H1 (cell line): ENCODE results near the gene LTBR. TPM values are rescaled to one million over a fixed set of nuclear protein-coding genes. Genes with fewer than 3 reads are reported as not detected.

Experiments
- polyA plus RNA-seq, 7 experiments: library from polyadenylated mRNA; depleted of rRNA in 3 of 7; stranded (reverse) in 5 of 7; unstranded in 2 of 7; fragments of >200 nt in 5 of 7; fragments of 200-250 nt in 2 of 7; gene quantifications; 1 replicate in 5 of 7; 2 replicates in 1 of 7; 4 replicates in 1 of 7; pipeline versions ENCODE4 v1.2.1 to v1.2.3, GENCODE V29; 2011 to 2013; ENCODE audit warnings: missing spikeins in 2 of 7, mixed read lengths in 2 of 7
- small RNA-seq: library from polyadenylated mRNA; stranded (forward); fragments of <200 nt; extraction: miRNeasy Mini kit (QIAGEN cat#:217004); gene quantifications from one replicate; pipeline ENCODE3, GENCODE V24; 2013; ENCODE audit not compliant: insufficient read depth
- total RNA-seq: library from RNA; stranded (reverse); fragmentation: NEBNext Ultra II Directional; extraction: Animal tissue kit (Norgen Biotek cat#: 25700); gene quantifications from 2 replicates; pipeline ENCODE4 v1.2.1, GENCODE V29; 2021

LTBR gene
- total and polyA plus RNA-seq, 2 of the 8 experiments (the other 6 are each of a cell fraction or from before 2014, with no cell fraction given), result 5.1 to 6.3 TPM

Small RNA genes lying within 50 kb of the gene (small RNA-seq; reads per million reads assigned to genes)
- gene RN7SL391P, result not detected

Other genes with a start within 250 kb of the LTBR start
- gene CD9, start 183.8 kb upstream of the LTBR start, total RNA-seq, result 164 and 168 TPM in 2 replicates
- 173 and 319 TPM in 2 replicates for gene CD9, start 183.8 kb upstream of the LTBR start, polyA plus RNA-seq (2011; rRNA removed)
- 25.5 and 32.5 TPM in 2 replicates for gene PLEKHG6, start 73.5 kb upstream of the LTBR start, total RNA-seq
- gene PLEKHG6, start 73.5 kb upstream of the LTBR start, polyA plus RNA-seq (2011; rRNA removed), result 23.1 and 38.1 TPM in 2 replicates
- gene TNFRSF1A, start 42.1 kb upstream of the LTBR start, total RNA-seq, result 42.1 and 45.8 TPM in 2 replicates
- 28.7 and 48.7 TPM in 2 replicates for gene TNFRSF1A, start 42.1 kb upstream of the LTBR start, polyA plus RNA-seq (2011; rRNA removed)
- 85.5 and 89.0 TPM in 2 replicates for gene SCNN1A, start 8.6 kb upstream of the LTBR start, total RNA-seq
- 156 and 192 TPM in 2 replicates for gene SCNN1A, start 8.6 kb upstream of the LTBR start, polyA plus RNA-seq (2011; rRNA removed)
- 0.28 TPM in 1 of 2 replicates, not detected in the other for gene CD27, start 60.8 kb downstream of the LTBR start, total RNA-seq
- gene CD27, start 60.8 kb downstream of the LTBR start, polyA plus RNA-seq (2011; rRNA removed), result 0.39 TPM in 2 replicates
- 0.61 and 0.67 TPM in 2 replicates for gene TAPBPL, start 67.9 kb downstream of the LTBR start, total RNA-seq
- 1.5 and 1.6 TPM in 2 replicates for gene TAPBPL, start 67.9 kb downstream of the LTBR start, polyA plus RNA-seq (2011; rRNA removed)
- 9.3 and 10.8 TPM in 2 replicates for gene VAMP1, start 86.5 kb downstream of the LTBR start, total RNA-seq
- gene VAMP1, start 86.5 kb downstream of the LTBR start, polyA plus RNA-seq (2011; rRNA removed), result 23.1 and 28.2 TPM in 2 replicates
- 318 and 331 TPM in 2 replicates for gene MRPL51, start 109.1 kb downstream of the LTBR start, total RNA-seq
- gene MRPL51, start 109.1 kb downstream of the LTBR start, polyA plus RNA-seq (2011; rRNA removed), result 101 and 119 TPM in 2 replicates
- gene NCAPD2, start 109.9 kb downstream of the LTBR start, total RNA-seq, result 129 and 132 TPM in 2 replicates
- 55.8 and 69.6 TPM in 2 replicates for gene NCAPD2, start 109.9 kb downstream of the LTBR start, polyA plus RNA-seq (2011; rRNA removed)
- gene GAPDH, start 150.4 kb downstream of the LTBR start, total RNA-seq, result 5,175 and 5,215 TPM in 2 replicates
- gene GAPDH, start 150.4 kb downstream of the LTBR start, polyA plus RNA-seq (2011; rRNA removed), result 15,878 and 16,791 TPM in 2 replicates
- gene IFFO1, start 171.9 kb downstream of the LTBR start, total RNA-seq, result 11.8 and 12.2 TPM in 2 replicates
- 12.8 and 16.4 TPM in 2 replicates for gene IFFO1, start 171.9 kb downstream of the LTBR start, polyA plus RNA-seq (2011; rRNA removed)
- gene NOP2, start 184.1 kb downstream of the LTBR start, total RNA-seq, result 82.6 and 85.6 TPM in 2 replicates
- 34.4 and 35.4 TPM in 2 replicates for gene NOP2, start 184.1 kb downstream of the LTBR start, polyA plus RNA-seq (2011; rRNA removed)
- 305 and 330 TPM in 2 replicates for gene CHD4, start 223.2 kb downstream of the LTBR start, total RNA-seq
- gene CHD4, start 223.2 kb downstream of the LTBR start, polyA plus RNA-seq (2011; rRNA removed), result 198 and 214 TPM in 2 replicates